Esophagus (tissue), 2 donors: ENCODE data around the gene OR2M3. TPM values are rescaled to one million over a fixed set of nuclear protein-coding genes. Genes with fewer than 3 reads are reported as not detected.
"Not testable (repeated sequence)": the region's sequence is repeated elsewhere in the genome, so short reads cannot be mapped to it uniquely, and the experiment has no call there.

ENCODE experiments used
- H3K27ac ChIP-seq, 2 donors: one replicate each; pipeline ENCODE4 v1.5.1; 2013; ENCODE audit warnings: low read depth in 2 of 2, mild to moderate bottlenecking in 2 of 2, inconsistent platforms in 1 of 2, low read length in 1 of 2, moderate library complexity in 1 of 2
- H3K27me3 ChIP-seq, 2 donors: one replicate each; pipeline ENCODE4 v1.6.1; 2013; ENCODE audit warnings: low read length in 2 of 2, control low read depth in 1 of 2, mild to moderate bottlenecking in 1 of 2; ENCODE audit not compliant: insufficient read depth in 2 of 2, control insufficient read depth in 1 of 2
- H3K36me3 ChIP-seq, 2 donors: one replicate each; pipeline ENCODE4 v1.6.1; 2013; ENCODE audit warnings: low read length in 1 of 2; ENCODE audit not compliant: control insufficient read depth in 2 of 2, insufficient read depth in 2 of 2
- H3K4me1 ChIP-seq, 2 donors: one replicate each; pipeline ENCODE4 v1.6.1; 2013; ENCODE audit warnings: low read length in 1 of 2; ENCODE audit not compliant: control insufficient read depth in 2 of 2, insufficient read depth in 2 of 2
- H3K4me3 ChIP-seq, 2 donors: one replicate each; pipeline ENCODE4 v1.5.1; 2013; ENCODE audit warnings: low read length in 2 of 2, mild to moderate bottlenecking in 2 of 2, low read depth in 1 of 2, moderate library complexity in 1 of 2
- H3K9me3 ChIP-seq, 2 donors: one replicate each; pipeline ENCODE4 v1.6.1; 2013; ENCODE audit warnings: mild to moderate bottlenecking in 2 of 2, low read depth in 1 of 2, low read length in 1 of 2, moderate library complexity in 1 of 2; ENCODE audit not compliant: control insufficient read depth in 2 of 2, insufficient read depth in 1 of 2
- whole genome bisulfite sequencing, 2 donors: extraction: QIAGEN DNeasy Blood & Tissue Kit; methylation state at CpG; one replicate each; pipeline ENCODE4 v1.1.7; 2013; 5-methylcytosine and 5-hydroxymethylcytosine counted together
- polyA plus RNA-seq, 2 donors: library from polyadenylated mRNA; stranded (reverse); fragments of 200-250 nt; gene quantifications; one replicate each; pipeline ENCODE4 v1.2.3, GENCODE V29; 2013
- donor health status: healthy with polysubstance abuse.
- donor health status: Bipolar disorder and iron deficiency.

The OR2M3 gene
- polyA plus RNA-seq, 2 donors = not detected

GRCh38 chr1:248194117-248194516 is 2.9 kb upstream of the OR2M3 start:
- Histone ChIP-seq H3K4me3 (no peak overlapping the region), H3K9me3 (no peaks in the 10 kb centered on the region), H3K36me3 (no peaks in the 10 kb centered on the region), H3K4me1 (no peaks in the 10 kb centered on the region), H3K27me3 (no peaks in the 10 kb centered on the region), H3K27ac (no peak overlapping the region)
- WGBS, 2 donors = 59 to 71% methylated on average over 1 of the region's 1 CpG

- Histone ChIP-seq H3K36me3 (no peaks in the 10 kb centered on the region), H3K27me3 (no peaks in the 10 kb centered on the region), H3K4me1 (no peaks in the 10 kb centered on the region), H3K9me3 (no peaks in the 10 kb centered on the region), H3K27ac (no peak overlapping the region), H3K4me3 (no peak overlapping the region)
- WGBS, 2 donors = 94 to 95% methylated on average over 1 of the region's 1 CpG
These were observed 18.8 kb downstream of the OR2M3 start for GRCh38 chr1:248215880-248216279.

- Histone ChIP-seq H3K27me3 (no peaks in the 10 kb centered on the region), H3K36me3 (no peaks in the 10 kb centered on the region), H3K9me3 (peaks cover 4 to 12% of the 10 kb centered on the region in 2 donors), H3K4me3 (no peak overlapping the region), H3K4me1 (no peaks in the 10 kb centered on the region), H3K27ac (no peak overlapping the region)
- 66 to 83% methylated on average over 1 of the region's 1 CpG for WGBS, 2 donors
These were observed 28.5 kb downstream of the OR2M3 start for GRCh38 chr1:248225537-248225936.

GRCh38 chr1:248229360-248229908 is 32.4 kb downstream of the OR2M3 start:
- H3K4me3 ChIP-seq = no peak overlapping the region
- H3K27me3 ChIP-seq = no peaks in the 10 kb centered on the region
- no peak overlapping the region for H3K27ac ChIP-seq
- 62 to 66% methylated on average over 6 of the region's 6 CpGs for WGBS, 2 donors
- H3K36me3 ChIP-seq = no peaks in the 10 kb centered on the region
- peaks cover 4 to 12% of the 10 kb centered on the region in 2 donors for H3K9me3 ChIP-seq
- no peaks in the 10 kb centered on the region for H3K4me1 ChIP-seq

- no peak within 1 kb of the TSS for H3K27ac ChIP-seq
- 68 to 74% methylated on average over 2 of the region's 2 CpGs for WGBS, 2 donors
These were observed 34.1 kb downstream of the OR2M3 start, which contains the start of gene OR2M4 for GRCh38 chr1:248231117-248231516. TSS of gene OR2M4 (plus strand) at chr1:248231417. CDS start at chr1:248238929, 7,512 bp downstream.

GRCh38 chr1:248239478-248239877 is 42.4 kb downstream of the OR2M3 start:
- H3K9me3 ChIP-seq = peaks cover 0 to 2% of the 10 kb centered on the region in 2 donors
- peaks cover 0 to 3% of the 10 kb centered on the region in 2 donors for H3K27me3 ChIP-seq
- no peaks in the 10 kb centered on the region for H3K36me3 ChIP-seq
- WGBS, 2 donors = 91 to 93% methylated on average over 9 of the region's 9 CpGs
- no peaks in the 10 kb centered on the region for H3K4me1 ChIP-seq
- no peak overlapping the region for H3K4me3 ChIP-seq
- H3K27ac ChIP-seq = no peak overlapping the region

More at GRCh38 chr1:248231117-248231516, 34.1 kb downstream of the OR2M3 start, which contains the start of gene OR2M4:
- Histone ChIP-seq H3K4me3 (no peak within 1 kb of the TSS), H3K9me3 (peaks cover 4 to 12% of the 10 kb centered on the region in 2 donors), H3K27me3 (no peaks in the 10 kb centered on the region), H3K36me3 (no peaks in the 10 kb centered on the region), H3K4me1 (no peaks in the 10 kb centered on the region)

- H3K4me1 ChIP-seq = no peaks in the 10 kb centered on the region
- H3K9me3 ChIP-seq = peaks cover 0 to 4% of the 10 kb centered on the region in 2 donors
- peaks cover 0 to 3% of the 10 kb centered on the region in 2 donors for H3K27me3 ChIP-seq
- 18 to 21% methylated on average over 14 of the region's 14 CpGs for WGBS, 2 donors
- no peak overlapping the region for H3K4me3 ChIP-seq
- no peaks in the 10 kb centered on the region for H3K36me3 ChIP-seq
- no peak overlapping the region for H3K27ac ChIP-seq
These were observed 46.1 kb downstream of the OR2M3 start for GRCh38 chr1:248243204-248243603.

GRCh38 chr1:248259309-248259708 is 62.2 kb downstream of the OR2M3 start:
- H3K36me3 ChIP-seq, H3K4me3 ChIP-seq, H3K27ac ChIP-seq, H3K4me1 ChIP-seq, H3K27me3 ChIP-seq, H3K9me3 ChIP-seq: not testable (repeated sequence)
- WGBS, 2 donors = 62 to 78% methylated on average over 1 of the region's 1 CpG
